Trophoblast cell (in vitro differentiated cells and primary cell): ENCODE measurements around the gene MPO.

ENCODE experiments used
- DNase-seq, 2 donors: peaks; one replicate each; pipeline ENCODE4 v3.0.0-alpha.2; 2016
- H2AFZ ChIP-seq: 2 replicates; pipeline ENCODE4 v1.6.1; 2013; ENCODE audit warnings: low read length, moderate library complexity, mild to moderate bottlenecking; ENCODE audit not compliant: insufficient read depth, poor library complexity
- H2AK5ac ChIP-seq: 2 replicates; pipeline ENCODE4 v1.6.1; 2013; ENCODE audit warnings: mild to moderate bottlenecking, low read length
- H2BK120ac ChIP-seq: 2 replicates; pipeline ENCODE4 v1.6.1; 2013; ENCODE audit warnings: low read length, mild to moderate bottlenecking, moderate library complexity; ENCODE audit not compliant: insufficient read depth, poor library complexity
- H2BK12ac ChIP-seq: 2 replicates; pipeline ENCODE4 v1.6.1; 2013; ENCODE audit warnings: mild to moderate bottlenecking, low read length, moderate library complexity
- H2BK5ac ChIP-seq: 2 replicates; pipeline ENCODE4 v1.6.1; 2013; ENCODE audit warnings: low read length, low read depth, moderate library complexity, mild to moderate bottlenecking; ENCODE audit not compliant: poor library complexity
- H3K14ac ChIP-seq: 2 replicates; pipeline ENCODE4 v1.6.1; 2013; ENCODE audit warnings: mild to moderate bottlenecking, low read length
- H3K18ac ChIP-seq: 2 replicates; pipeline ENCODE4 v1.6.1; 2013; ENCODE audit warnings: mild to moderate bottlenecking, low read length
- H3K23ac ChIP-seq: 2 replicates; pipeline ENCODE4 v1.6.1; 2013; ENCODE audit warnings: low read length
- H3K27ac ChIP-seq: 2 replicates; pipeline ENCODE4 v1.5.1; 2013; ENCODE audit warnings: low read depth, mild to moderate bottlenecking, inconsistent platforms, low read length, moderate library complexity
- H3K27me3 ChIP-seq: 2 replicates; pipeline ENCODE4 v1.6.1; 2013; ENCODE audit warnings: inconsistent platforms, mild to moderate bottlenecking, low read length, moderate library complexity; ENCODE audit not compliant: insufficient read depth
- H3K36me3 ChIP-seq, 2 experiments: 1 replicate in 1 of 2; 2 replicates in 1 of 2; pipeline ENCODE4 v1.6.1; 2013; ENCODE audit warnings: low read length in 2 of 2, mild to moderate bottlenecking in 2 of 2, moderate library complexity in 1 of 2; ENCODE audit not compliant: insufficient read depth in 2 of 2, control insufficient read depth in 1 of 2
- H3K4ac ChIP-seq: 2 replicates; pipeline ENCODE4 v1.6.1; 2013; ENCODE audit warnings: low read depth, mild to moderate bottlenecking, low read length, moderate library complexity
- H3K4me1 ChIP-seq, 2 experiments: 1 replicate in 1 of 2; 2 replicates in 1 of 2; pipeline ENCODE4 v1.6.1; 2013; ENCODE audit warnings: low read length in 2 of 2, mild to moderate bottlenecking in 2 of 2, moderate library complexity in 1 of 2; ENCODE audit not compliant: insufficient read depth in 2 of 2, control insufficient read depth in 1 of 2
- H3K4me2 ChIP-seq: 2 replicates; pipeline ENCODE4 v1.6.1; 2013; ENCODE audit warnings: inconsistent platforms, mild to moderate bottlenecking, low read length, moderate library complexity
- H3K4me3 ChIP-seq: 2 replicates; pipeline ENCODE4 v1.5.1; 2013; ENCODE audit warnings: mild to moderate bottlenecking, low read depth, low read length, inconsistent platforms
- H3K79me1 ChIP-seq: one replicate; pipeline ENCODE4 v1.6.1; 2013; ENCODE audit warnings: low read length
- H3K79me2 ChIP-seq: 2 replicates; pipeline ENCODE4 v1.6.1; 2013; ENCODE audit warnings: low read length, mild to moderate bottlenecking; ENCODE audit not compliant: control insufficient read depth, insufficient read depth, poor library complexity
- H3K9ac ChIP-seq: 2 replicates; pipeline ENCODE4 v1.6.1; 2013; ENCODE audit warnings: mild to moderate bottlenecking, low read length
- H3K9me3 ChIP-seq: 2 replicates; pipeline ENCODE4 v1.6.1; 2013; ENCODE audit warnings: low read depth, mild to moderate bottlenecking, control low read depth, inconsistent platforms, low read length; ENCODE audit not compliant: insufficient read depth
- H4K12ac ChIP-seq: 2 replicates; pipeline ENCODE4 v1.6.1; 2013; ENCODE audit warnings: low read depth, mild to moderate bottlenecking, low read length, moderate library complexity
- H4K8ac ChIP-seq: 2 replicates; pipeline ENCODE4 v1.6.1; 2013; ENCODE audit warnings: low read depth, mild to moderate bottlenecking, low read length, moderate library complexity
- H4K91ac ChIP-seq: one replicate; pipeline ENCODE4 v1.6.1; 2013; ENCODE audit warnings: low read depth, mild to moderate bottlenecking, low read length, moderate library complexity
- WGBS: extraction: QIAGEN DNeasy Blood & Tissue Kit; methylation state at CpG from one replicate; pipeline ENCODE4 v1.1.7; 2013; ENCODE audit warnings: missing lambda C conversion rate; ENCODE audit not compliant: insufficient read length, insufficient coverage; ENCODE audit errors: extremely low coverage; 5-methylcytosine and 5-hydroxymethylcytosine counted together

Gene MPO

GRCh38 chr17:58273453-58274104 lies 7.2 kb downstream of the MPO start:
- Histone ChIP-seq H3K9ac (no peak overlapping the region), H3K4me2 (no peak overlapping the region), H4K91ac (no peak overlapping the region), H3K23ac (no peak overlapping the region), H3K79me1 (no peaks in the 10 kb centered on the region), H2BK120ac (no peak overlapping the region), H3K4me3 (no peak overlapping the region), H2BK5ac (no peak overlapping the region), H3K36me3 (no peaks in the 10 kb centered on the region), H3K9me3 (peaks cover 7% of the 10 kb centered on the region), H3K79me2 (no peaks in the 10 kb centered on the region), H4K8ac (no peak overlapping the region), H2AFZ (no peak overlapping the region), H2BK12ac (no peak overlapping the region), H2AK5ac (no peak overlapping the region), H3K27ac (no peak overlapping the region), H3K4ac (no peak overlapping the region), H3K4me1 (no peaks in the 10 kb centered on the region), H3K18ac (no peak overlapping the region), H4K12ac (no peak overlapping the region), H3K14ac (no peak overlapping the region), H3K27me3 (no peaks in the 10 kb centered on the region)
- no peak for DNase-seq
- no CpG with 5 or more reads among the region's 15 CpGs for WGBS

GRCh38 chr17:58272367-58273280 lies 8.1 kb downstream of the MPO start:
- Histone ChIP-seq H3K14ac (no peak overlapping the region), H3K4me2 (no peak overlapping the region), H2AK5ac (no peak overlapping the region), H3K4ac (no peak overlapping the region), H2BK12ac (no peak overlapping the region), H2BK5ac (no peak overlapping the region), H3K23ac (no peak overlapping the region), H4K12ac (no peak overlapping the region), H3K9ac (no peak overlapping the region), H3K36me3 (no peaks in the 10 kb centered on the region), H2BK120ac (no peak overlapping the region), H3K79me1 (no peaks in the 10 kb centered on the region), H3K27me3 (no peaks in the 10 kb centered on the region), H4K91ac (no peak overlapping the region), H3K18ac (no peak overlapping the region), H2AFZ (no peak overlapping the region), H3K4me1 (no peaks in the 10 kb centered on the region), H3K79me2 (no peaks in the 10 kb centered on the region), H3K9me3 (peaks cover 7% of the 10 kb centered on the region), H4K8ac (no peak overlapping the region), H3K27ac (no peak overlapping the region), H3K4me3 (no peak overlapping the region)
- WGBS = no CpG with 5 or more reads among the region's 12 CpGs
- no peak for DNase-seq

GRCh38 chr17:58271216-58271931 lies 9.4 kb downstream of the MPO start:
- Histone ChIP-seq H3K23ac (no peak overlapping the region), H3K36me3 (no peaks in the 10 kb centered on the region), H3K79me2 (no peaks in the 10 kb centered on the region), H3K14ac (no peak overlapping the region), H3K4ac (no peak overlapping the region), H3K18ac (no peak overlapping the region), H2BK5ac (no peak overlapping the region), H2AK5ac (no peak overlapping the region), H2BK12ac (no peak overlapping the region), H2BK120ac (no peak overlapping the region), H4K91ac (no peak overlapping the region), H4K12ac (no peak overlapping the region), H3K9me3 (peaks cover 7% of the 10 kb centered on the region), H3K4me3 (no peak overlapping the region), H3K9ac (no peak overlapping the region), H3K27ac (no peak overlapping the region), H3K4me2 (no peak overlapping the region), H3K4me1 (no peaks in the 10 kb centered on the region), H3K79me1 (no peaks in the 10 kb centered on the region), H3K27me3 (no peaks in the 10 kb centered on the region), H2AFZ (no peak overlapping the region), H4K8ac (no peak overlapping the region)
- no CpG with 5 or more reads among the region's 21 CpGs for WGBS
- no peak for DNase-seq

GRCh38 chr17:58270476-58271215 lies 10.1 kb downstream of the MPO start:
- Histone ChIP-seq H2BK5ac (no peak overlapping the region), H3K9ac (no peak overlapping the region), H2AFZ (no peak overlapping the region), H3K23ac (no peak overlapping the region), H4K91ac (no peak overlapping the region), H3K27ac (no peak overlapping the region), H3K4me1 (no peaks in the 10 kb centered on the region), H3K79me2 (no peaks in the 10 kb centered on the region), H3K36me3 (no peaks in the 10 kb centered on the region), H2AK5ac (no peak overlapping the region), H4K8ac (no peak overlapping the region), H3K4ac (no peak overlapping the region), H3K18ac (no peak overlapping the region), H3K4me2 (no peak overlapping the region), H2BK12ac (no peak overlapping the region), H4K12ac (no peak overlapping the region), H3K14ac (no peak overlapping the region), H3K27me3 (no peaks in the 10 kb centered on the region), H3K79me1 (no peaks in the 10 kb centered on the region), H3K4me3 (no peak overlapping the region), H3K9me3 (peaks cover 7% of the 10 kb centered on the region), H2BK120ac (no peak overlapping the region)
- DNase-seq = peak in 1 of 2 donors; percentile 15
- WGBS = no CpG with 5 or more reads among the region's 15 CpGs
